Measurements from ENCODE around the gene SLC17A7. TPM values are rescaled to one million over a fixed set of nuclear protein-coding genes. Genes with fewer than 3 reads are reported as not detected.

The SLC17A7 gene
- total and polyA plus RNA-seq, 2 of the 13 experiments (the other 11 are each of a cell fraction or from before 2014, with no cell fraction given), result 0.32 TPM; not detected in 1

GRCh38 chr19:49453013-49453756 lies 11.9 kb upstream of the SLC17A7 start, which contains the start of gene ALDH16A1 (continued):
- TF ChIP-seq, protein P1, sequence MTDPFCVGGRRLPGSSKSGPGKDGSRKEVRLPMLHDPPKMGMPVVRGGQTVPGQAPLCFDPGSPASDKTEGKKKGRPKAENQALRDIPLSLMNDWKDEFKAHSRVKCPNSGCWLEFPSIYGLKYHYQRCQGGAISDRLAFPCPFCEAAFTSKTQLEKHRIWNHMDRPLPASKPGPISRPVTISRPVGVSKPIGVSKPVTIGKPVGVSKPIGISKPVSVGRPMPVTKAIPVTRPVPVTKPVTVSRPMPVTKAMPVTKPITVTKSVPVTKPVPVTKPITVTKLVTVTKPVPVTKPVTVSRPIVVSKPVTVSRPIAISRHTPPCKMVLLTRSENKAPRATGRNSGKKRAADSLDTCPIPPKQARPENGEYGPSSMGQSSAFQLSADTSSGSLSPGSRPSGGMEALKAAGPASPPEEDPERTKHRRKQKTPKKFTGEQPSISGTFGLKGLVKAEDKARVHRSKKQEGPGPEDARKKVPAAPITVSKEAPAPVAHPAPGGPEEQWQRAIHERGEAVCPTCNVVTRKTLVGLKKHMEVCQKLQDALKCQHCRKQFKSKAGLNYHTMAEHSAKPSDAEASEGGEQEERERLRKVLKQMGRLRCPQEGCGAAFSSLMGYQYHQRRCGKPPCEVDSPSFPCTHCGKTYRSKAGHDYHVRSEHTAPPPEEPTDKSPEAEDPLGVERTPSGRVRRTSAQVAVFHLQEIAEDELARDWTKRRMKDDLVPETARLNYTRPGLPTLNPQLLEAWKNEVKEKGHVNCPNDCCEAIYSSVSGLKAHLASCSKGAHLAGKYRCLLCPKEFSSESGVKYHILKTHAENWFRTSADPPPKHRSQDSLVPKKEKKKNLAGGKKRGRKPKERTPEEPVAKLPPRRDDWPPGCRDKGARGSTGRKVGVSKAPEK (CRISPR knock-in tag; IDR thresholded peaks at IDR 0.05; ENCODE audit: borderline replicate concordance), result no peak
- TF ChIP-seq MTA3 (CRISPR knock-in tag; IDR thresholded peaks at IDR 0.05), result no peak
- no peak for TF ChIP-seq ZFP82 (CRISPR knock-in tag; IDR thresholded peaks at IDR 0.05; ENCODE audit: borderline replicate concordance)
- TF ChIP-seq NFE2 (CRISPR knock-in tag; IDR thresholded peaks at IDR 0.05), result no peak
- TF ChIP-seq ZNF75D (CRISPR knock-in tag; IDR thresholded peaks at IDR 0.05; ENCODE audit: borderline replicate concordance), result no peak
- TF ChIP-seq NR3C1 (CRISPR knock-in tag; IDR thresholded peaks at IDR 0.05), result no peak
- TF ChIP-seq THRA (CRISPR knock-in tag; IDR thresholded peaks at IDR 0.05; ENCODE audit: borderline replicate concordance), result no peak
- peak; percentile 34; the same call in 1 of the 2 replicates for TF ChIP-seq TARDBP (CRISPR knock-in tag; IDR thresholded peaks at IDR 0.05)
- TF ChIP-seq ZNF317 (CRISPR knock-in tag; IDR thresholded peaks at IDR 0.05), result peak; percentile 45; the same call in 1 of the 2 replicates
- no peak; the same call in 1 of the 2 replicates for TF ChIP-seq ZNF879 (CRISPR knock-in tag; IDR thresholded peaks at IDR 0.05)
- TF ChIP-seq MZF1 (CRISPR knock-in tag; IDR thresholded peaks at IDR 0.05; ENCODE audit: borderline replicate concordance), result no peak
- no peak for TF ChIP-seq THYN1 (CRISPR knock-in tag; IDR thresholded peaks at IDR 0.05; ENCODE audit: borderline replicate concordance, low read depth)
- TF ChIP-seq, protein P2, sequence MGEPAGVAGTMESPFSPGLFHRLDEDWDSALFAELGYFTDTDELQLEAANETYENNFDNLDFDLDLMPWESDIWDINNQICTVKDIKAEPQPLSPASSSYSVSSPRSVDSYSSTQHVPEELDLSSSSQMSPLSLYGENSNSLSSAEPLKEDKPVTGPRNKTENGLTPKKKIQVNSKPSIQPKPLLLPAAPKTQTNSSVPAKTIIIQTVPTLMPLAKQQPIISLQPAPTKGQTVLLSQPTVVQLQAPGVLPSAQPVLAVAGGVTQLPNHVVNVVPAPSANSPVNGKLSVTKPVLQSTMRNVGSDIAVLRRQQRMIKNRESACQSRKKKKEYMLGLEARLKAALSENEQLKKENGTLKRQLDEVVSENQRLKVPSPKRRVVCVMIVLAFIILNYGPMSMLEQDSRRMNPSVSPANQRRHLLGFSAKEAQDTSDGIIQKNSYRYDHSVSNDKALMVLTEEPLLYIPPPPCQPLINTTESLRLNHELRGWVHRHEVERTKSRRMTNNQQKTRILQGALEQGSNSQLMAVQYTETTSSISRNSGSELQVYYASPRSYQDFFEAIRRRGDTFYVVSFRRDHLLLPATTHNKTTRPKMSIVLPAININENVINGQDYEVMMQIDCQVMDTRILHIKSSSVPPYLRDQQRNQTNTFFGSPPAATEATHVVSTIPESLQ (CRISPR knock-in tag; conservative IDR thresholded peaks at IDR 0.05), result no peak
- no peak for TF ChIP-seq TEAD2 (CRISPR knock-in tag; IDR thresholded peaks at IDR 0.05)
- peak; percentile 92 for TF ChIP-seq ZNF143 (CRISPR knock-in tag; IDR thresholded peaks at IDR 0.05)
- TF ChIP-seq, protein P3, sequence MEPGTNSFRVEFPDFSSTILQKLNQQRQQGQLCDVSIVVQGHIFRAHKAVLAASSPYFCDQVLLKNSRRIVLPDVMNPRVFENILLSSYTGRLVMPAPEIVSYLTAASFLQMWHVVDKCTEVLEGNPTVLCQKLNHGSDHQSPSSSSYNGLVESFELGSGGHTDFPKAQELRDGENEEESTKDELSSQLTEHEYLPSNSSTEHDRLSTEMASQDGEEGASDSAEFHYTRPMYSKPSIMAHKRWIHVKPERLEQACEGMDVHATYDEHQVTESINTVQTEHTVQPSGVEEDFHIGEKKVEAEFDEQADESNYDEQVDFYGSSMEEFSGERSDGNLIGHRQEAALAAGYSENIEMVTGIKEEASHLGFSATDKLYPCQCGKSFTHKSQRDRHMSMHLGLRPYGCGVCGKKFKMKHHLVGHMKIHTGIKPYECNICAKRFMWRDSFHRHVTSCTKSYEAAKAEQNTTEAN (CRISPR knock-in tag; conservative IDR thresholded peaks at IDR 0.05), result no peak
- peak; percentile 66; the same call in 1 of the 2 replicates for TF ChIP-seq KDM5B (CRISPR knock-in tag; IDR thresholded peaks at IDR 0.05; ENCODE audit: borderline replicate concordance)
- no peak for TF ChIP-seq MBNL3 (CRISPR knock-in tag; conservative IDR thresholded peaks at IDR 0.05)
- TF ChIP-seq ARHGAP35 (CRISPR knock-in tag; IDR thresholded peaks at IDR 0.05; ENCODE audit: borderline replicate concordance), result no peak
- no peak for TF ChIP-seq ZBTB8A (CRISPR knock-in tag; IDR thresholded peaks at IDR 0.05; ENCODE audit: borderline replicate concordance, low read depth)
- no peak; the same call in 1 of the 2 replicates for TF ChIP-seq ZNF329 (CRISPR knock-in tag; IDR thresholded peaks at IDR 0.05; ENCODE audit: low read depth)
